GM19372 (cell line): ENCODE data around the gene IMPA2.

Experiments used
- ATAC-seq: cut with Tn5 transposase; IDR thresholded peaks from one replicate; pipeline ENCODE4 v1.9.1; 2021; ENCODE audit warnings: mild to moderate bottlenecking, low read depth, moderate library complexity; ENCODE audit not compliant: unreplicated experiment

Gene IMPA2

DNA sequence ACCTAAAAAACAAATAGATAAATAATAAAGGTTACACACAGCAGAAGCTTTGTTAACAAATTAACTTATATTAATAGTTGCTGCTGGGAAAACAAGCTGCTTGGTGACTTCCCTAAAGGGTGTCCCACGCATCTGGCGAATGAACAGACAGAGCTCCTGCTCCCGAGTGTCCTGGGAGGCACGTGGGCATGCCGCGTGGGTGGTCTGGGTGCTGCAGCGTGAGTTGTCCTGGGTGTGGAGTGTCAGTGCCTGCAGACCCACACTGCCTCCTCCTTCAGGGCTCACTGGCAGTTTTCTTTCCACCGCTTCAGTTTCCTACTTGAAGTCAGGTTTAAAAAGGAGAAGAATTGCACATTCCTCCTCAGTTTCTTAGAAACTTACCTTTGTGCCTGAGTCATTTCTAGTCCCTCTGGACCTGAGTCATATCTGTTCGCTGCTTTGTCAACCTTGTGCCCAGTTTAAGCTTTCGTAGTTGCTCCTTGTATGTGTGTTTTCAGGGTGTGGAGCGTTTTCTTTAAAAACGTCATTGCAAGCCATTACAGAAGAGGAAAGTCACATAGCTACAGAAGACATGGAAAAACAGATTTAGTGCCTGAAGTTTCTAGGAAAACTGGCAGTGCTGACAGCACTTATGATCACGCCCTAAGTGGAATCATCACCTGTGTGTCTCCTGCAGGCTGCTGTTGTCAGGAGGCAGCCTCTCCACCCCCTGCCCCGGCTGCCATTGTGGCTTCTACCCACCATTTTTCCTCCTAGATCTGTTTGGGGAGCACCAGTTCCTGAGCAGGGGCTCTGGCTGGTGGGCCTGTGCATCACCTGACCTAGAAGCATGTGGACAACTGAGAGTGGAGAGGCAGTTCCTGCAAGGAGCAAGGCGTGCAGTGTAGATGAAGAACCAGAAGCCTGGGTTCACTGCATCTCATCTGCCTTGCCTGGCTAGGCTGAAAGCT lies 24.5 kb downstream of the IMPA2 start:
- ATAC-seq = no peak

DNA sequence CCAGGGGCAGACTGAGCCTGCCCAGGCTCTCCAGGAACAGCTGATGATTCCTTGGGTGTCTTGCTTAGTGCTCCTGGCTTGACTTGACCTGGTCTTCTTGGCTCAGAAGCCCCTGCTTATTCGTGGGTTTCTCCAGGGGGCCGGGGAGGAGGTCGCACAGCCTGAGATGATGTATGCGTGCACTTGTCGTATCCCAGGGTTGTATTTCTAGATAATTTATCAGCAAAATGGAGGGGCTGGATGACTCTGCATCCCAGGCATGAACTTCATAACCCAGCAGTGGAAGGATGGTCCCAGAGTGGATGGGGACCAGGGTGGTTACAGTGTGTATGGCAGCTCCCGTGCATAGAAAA lies 25.2 kb downstream of the IMPA2 start:
- ATAC-seq = no peak

DNA sequence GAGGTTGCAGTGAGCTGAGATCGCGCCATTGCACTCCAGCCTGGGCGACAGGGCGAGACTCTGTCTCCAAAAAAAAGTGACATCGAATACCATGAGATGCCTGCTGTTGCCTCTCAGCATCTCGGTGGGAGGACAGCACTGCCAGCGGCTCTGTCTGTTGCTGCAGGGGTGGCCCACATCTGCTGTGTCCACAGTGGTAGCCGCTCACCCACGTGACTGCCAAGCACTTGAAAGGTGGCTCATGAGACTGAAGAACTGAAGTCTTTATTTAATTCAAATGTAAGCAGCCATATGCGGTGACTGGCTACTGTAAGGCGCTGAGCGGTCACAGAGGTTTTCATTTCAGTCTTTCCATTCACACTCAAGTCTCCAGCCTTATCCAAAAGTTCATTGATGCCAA lies 25.8 kb downstream of the IMPA2 start:
- no peak for ATAC-seq

DNA sequence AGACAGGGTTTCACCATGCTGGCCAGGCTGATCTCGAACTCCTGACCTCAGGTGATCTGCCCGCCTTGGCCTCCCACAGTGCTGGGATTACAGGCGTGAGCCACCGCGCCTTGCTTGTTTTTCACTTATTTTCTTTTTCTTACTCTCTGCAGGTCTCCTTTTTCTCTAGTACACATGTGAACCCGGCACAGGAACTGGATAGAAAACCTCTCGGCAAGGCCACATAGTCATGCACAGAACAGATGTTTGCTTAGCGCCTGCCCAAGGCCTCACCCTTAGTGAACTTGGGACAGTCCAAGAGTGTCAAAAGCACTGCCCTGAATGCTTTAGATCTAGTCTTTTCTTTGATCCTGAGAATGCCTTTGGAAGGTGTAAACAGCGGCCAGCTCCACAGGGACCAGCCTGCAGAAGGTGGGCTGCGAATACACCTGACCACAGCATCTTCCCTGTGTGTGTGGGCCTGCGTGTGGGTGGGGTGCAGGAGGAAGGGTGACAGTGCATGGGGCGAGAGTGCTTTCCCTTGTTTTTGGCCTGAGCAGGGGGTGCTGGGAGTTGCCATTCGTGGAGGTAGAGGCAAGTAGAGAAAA lies 27.0 kb downstream of the IMPA2 start:
- no peak for ATAC-seq

DNA sequence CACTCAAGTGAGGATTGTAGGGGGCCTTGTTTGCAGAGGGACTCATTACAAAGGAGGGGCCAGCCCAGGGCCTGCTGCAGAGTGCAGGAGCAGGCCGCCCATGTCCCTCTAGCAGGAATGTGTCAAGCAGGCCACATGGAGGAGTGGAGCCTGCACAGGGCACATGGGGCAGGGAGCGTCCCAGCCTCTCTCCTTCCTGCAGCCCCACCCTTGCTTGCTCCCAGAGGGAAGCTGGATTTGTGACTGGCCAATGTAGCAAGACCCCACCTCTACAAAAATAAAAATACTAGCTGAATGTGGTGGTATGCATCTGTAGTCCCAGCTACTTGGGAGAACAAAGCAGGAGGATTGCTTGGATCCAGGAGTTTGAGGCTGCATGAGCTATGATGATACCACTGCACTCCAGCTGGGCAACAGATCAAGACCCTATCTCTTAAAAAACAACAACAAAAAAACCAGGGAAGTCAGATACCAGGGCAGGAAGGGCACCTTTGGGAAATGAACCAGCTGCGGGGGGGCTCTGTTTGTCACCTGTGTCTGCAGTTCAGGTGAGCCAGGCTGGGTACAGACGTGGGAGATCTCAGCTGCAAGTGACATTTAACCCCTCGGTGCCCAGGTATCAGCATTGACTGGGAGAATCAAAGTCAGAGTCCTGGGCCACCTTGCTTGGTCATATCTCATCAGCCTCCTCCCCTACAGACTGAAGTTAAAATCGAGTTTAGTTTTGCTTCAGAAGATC lies 27.7 kb downstream of the IMPA2 start:
- ATAC-seq = no peak

DNA sequence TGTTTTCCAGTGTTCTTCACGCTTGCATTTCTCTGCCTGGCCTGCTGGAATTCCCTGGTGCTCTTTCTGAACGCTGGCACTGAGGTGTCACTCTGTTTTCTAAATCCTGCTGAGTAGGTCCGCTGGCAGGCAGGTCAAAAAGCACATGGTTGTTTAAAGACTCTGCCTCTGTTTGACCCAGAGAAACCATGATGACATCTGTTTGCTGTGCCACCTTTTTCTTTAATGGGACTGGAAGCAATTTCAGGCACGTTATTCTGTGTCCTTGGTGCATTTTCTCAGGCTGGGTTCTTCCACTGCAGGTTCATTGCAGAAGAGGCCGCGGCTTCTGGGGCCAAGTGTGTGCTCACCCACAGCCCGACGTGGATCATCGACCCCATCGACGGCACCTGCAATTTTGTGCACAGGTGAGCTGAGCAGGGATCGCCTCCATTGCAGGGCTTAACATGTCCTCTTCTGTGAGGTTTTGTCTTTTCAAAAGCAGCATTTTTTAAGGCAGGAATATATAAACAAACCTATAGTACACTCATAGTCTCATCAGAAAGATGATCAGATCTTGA lies 28.4 kb downstream of the IMPA2 start:
- no peak for ATAC-seq

DNA sequence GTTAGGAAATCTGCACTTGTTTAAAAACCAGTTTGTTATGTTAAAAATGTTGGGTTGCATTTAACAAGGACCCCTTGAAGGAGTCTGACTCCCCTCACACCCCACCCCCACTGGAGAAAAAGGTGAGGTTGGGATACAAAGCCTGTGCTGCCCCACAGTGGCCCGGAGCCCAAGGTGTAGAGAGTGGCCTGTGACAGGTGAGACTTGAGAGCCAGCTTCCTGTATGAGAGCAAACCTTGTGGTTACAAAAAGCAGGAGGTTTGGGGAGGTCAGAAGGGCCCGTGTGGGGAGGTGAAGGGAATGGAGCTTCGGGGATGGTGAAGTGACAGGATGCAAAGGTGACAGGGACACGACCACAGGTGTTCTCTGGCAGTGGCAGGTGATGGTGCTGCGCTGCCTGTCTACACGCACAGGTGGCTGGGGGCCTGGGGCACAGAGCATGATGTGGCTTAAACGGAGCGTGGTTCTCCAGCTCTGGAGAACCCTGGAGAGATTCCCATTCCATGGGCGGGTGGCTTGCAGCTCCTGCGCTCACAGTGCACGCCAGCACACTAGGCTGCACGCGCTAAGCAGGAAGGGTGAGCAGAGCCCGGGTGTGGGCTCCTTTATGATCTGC lies 29.0 kb downstream of the IMPA2 start:
- ATAC-seq = no peak

DNA sequence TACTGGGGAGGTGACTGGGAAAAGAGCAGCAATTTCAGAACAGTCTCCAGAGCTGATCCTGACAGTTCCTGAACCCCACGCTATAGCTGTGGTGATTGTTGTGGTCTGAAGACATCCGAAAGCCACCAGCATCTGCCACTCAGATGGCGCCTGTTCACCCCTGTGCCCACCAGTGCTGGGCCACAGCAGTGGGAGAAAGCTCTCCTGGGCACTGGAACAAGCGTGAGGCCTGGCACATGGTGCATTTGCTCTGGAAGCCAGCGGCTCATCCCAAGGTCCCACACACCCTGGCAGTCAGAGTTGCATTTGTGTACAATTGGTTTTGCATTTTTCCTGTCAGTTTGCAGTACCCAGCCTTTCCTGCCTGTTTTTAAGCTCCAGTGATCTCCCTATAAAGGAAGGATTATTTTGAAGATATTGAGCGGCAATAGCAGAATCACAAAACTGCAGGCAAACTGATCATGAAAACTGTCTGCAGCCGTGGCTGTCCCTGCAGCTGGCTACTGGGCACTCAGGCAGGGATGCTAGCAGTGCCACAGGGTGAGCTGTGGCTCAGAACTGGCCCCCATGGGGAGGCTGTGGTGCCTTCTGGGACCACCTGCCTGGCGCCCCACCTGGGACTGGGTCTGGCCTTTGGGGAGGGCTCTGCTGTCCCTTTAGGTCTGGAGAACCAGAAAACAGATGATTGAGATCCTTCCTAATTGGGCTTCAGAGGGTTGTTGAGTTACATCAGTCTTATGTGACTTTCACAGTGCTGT lies 30.1 kb downstream of the IMPA2 start:
- ATAC-seq = no peak

DNA sequence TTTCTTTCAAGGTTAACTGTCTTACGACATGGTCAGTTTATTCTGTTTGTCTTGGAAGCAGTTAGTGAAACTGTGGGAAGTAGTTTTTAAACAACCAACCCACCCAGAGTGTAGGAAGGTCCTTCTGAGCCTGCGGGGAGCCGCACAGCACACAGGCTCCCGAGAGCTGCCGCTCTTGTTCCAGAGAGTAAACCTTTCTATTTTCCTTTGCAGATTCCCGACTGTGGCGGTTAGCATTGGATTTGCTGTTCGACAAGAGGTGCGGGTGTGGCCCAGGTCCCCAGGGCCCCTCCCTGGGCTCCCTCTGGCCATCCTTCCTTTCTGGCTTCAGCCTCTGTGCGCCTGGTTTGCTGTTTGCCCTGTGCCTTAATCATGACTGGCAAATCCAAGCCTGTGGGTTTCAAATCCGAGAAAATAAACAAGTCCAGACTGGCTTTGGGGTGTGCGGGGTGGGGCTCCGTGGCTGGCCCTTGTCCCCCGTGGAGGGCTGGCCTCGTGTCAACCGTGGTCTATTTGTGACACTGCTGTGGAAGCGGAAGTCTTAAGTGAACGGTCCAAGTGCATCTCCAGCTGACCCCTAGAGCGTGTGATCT lies 30.7 kb downstream of the IMPA2 start:
- no peak for ATAC-seq

DNA sequence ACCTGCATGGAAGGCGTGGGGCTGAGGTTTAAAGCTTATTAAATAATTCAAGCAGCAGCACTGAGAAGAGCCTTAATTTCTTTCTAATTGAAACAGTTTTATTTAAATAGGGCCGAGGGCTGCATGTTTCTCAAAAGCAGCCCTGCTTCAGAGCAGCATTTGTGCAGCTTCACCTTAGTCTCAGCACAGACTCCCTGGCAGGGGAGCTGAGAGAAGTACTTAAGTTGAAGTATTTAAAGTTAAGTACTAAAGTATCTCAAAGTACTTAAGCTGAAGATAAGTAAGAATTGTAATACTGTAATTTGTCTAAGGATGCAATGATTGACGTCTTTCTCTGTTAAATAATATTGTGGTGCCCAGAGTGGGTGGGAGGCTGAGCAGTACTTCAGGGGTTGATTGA lies 31.4 kb downstream of the IMPA2 start:
- ATAC-seq = no peak

DNA sequence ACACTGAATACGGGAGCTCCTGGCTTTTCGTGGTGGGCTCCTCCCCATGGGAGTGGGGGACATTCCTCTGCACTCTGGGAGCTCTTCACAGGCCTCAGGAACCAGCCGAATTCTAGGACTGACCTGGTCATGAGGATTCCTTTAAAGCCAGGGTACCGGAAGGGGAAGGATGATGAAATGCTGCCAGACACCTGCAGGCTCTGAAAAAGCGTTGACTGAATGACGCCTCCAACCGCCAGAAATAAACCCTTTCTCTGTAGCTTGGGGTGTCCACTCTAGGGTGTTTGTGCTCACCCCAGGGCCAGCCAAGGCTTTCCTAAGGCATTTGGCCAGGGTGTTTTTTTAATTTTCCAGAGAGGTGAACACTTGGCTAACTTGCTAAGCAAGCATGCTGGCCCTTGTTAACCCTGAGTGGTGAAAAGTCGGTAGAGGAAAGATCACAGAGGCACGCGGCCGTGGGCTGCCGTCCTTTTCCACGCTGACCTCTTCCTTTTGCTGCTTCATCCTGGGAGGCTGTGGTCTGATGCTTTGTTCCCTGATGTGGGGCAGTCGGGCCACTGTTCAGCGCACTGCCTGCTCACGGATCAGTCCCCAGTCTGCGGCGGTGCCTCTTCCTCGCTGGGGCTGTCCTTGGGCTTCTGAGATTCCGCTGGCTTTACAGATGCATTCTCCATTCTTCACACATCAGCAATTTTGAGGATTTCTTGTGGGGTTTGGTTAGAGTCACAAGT lies 32.0 kb downstream of the IMPA2 start:
- no peak for ATAC-seq

DNA sequence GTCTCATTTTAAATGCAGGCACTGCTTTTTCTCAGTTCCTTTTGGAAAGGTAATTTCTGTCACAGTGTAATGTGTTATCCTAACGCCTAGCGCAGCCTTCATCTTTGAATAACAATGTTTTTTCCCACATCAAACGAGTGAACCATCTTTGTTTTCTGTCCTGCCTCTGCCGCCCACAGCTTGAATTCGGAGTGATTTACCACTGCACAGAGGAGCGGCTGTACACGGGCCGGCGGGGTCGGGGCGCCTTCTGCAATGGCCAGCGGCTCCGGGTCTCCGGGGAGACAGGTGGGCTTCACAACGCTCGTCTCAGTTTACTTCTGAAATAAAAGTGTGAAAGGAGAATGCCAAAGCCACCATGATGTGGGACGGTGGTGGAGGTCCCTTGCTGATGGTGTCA lies 32.8 kb downstream of the IMPA2 start:
- no peak for ATAC-seq

DNA sequence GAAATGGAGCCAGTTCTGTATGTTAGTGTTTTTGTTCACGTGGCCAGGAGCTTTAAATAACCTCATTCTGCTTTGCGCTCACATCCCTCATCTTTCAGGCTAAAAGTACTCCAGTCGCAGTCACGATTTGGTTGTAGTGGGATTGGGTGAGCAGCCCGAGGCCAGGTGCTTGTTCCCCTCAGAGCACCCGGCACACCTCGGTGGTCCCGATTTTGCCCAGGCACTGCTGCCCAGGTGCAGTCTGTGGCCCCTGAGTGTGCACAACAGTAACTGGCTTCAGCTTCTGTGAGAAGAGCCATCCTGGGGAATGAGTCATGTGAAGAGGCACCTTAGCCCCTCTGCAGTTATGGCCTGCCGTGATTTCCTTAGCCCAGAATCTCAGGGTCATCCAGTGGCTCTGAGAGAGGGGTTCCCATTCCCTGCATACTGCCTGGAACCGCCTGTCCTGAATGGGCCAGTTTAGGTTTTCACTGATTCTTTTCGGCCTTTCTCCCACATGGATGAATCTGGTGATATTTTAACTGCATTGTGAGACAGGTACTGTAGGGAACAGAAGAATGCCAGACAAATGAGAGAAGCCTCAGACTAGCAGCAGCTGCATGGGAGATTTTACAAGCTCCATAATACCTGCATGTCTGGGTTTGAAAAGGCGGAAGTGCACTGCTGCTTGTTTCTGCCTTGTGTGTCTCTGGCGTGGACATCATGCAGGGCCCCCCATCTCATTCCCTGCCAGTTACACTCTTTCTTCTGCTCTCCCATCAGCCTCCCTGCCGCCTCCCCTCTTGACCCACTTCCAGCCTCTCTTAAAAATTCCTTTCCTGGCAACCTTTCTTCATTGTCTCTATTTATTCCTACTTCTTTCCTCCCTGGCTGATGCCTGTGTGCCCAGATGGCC lies 33.5 kb downstream of the IMPA2 start:
- no peak for ATAC-seq

DNA sequence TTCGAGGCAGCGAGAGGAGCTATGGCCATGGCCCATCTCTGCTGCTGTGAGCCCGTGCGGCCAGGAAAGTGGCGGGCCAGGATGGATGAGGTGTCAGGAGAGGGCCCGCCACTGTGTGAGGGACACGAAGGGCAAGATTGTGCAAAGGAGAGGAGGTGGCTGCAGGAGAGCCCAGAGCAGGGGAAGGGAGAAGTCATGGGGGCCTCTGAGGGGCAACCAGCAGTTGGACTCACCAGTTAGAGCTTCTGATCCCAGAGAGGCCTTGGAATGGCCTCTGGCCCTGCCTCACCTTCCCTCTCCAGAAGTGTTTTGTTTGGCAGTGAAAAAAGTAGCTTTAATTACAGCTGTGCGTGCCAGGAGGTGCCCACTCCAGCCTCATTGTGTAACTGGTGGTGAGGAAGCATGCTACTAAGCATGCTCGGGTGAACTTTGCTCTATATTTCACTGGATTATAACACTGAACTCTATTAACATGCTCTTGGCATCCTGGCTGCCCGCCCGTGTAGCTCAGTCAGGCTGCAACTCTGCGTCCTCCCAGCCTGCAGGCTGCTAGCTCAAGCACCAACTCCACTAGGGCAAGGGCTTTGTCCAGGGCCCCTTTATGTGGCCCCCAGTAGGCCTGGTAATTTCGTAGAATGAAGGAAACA lies 34.2 kb downstream of the IMPA2 start:
- no peak for ATAC-seq

DNA sequence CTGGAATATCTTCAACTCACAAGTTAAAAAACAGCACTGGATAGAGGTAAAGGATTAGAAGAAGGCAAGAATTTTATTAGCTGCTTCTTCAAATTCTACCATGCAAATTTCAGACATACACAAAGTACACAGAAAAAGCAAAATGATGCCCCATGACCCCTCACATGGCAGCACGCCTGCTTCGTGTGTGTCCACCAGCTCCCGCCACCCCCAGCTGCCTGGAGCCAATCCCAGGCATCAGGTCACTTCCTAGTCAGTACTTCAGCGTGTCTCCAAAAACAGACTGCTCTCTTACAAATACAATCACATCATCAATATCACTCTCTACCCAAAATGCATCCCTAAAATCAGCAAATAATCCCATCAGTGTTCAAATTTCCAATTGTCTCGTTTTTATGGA lies 35.8 kb downstream of the IMPA2 start:
- no peak for ATAC-seq

DNA sequence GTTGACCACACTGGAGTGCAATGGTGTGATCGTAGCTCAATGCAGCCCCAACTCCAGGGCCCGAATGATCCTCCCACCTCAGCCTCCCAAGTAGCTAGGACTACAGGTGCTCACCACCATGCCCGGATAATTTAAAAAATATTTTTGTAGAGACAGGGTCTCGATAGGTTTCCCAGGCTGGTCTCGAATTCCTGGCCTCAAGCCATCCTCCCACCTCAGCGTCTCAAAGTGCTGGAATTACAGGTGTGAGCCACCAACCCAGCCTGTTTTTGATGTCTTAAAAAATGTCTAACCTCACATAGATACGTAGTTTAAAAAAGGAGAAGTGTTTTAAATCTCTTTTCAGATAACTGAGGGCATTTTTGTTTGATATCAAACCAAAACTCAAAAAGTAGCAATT lies 37.6 kb downstream of the IMPA2 start:
- ATAC-seq = no peak

DNA sequence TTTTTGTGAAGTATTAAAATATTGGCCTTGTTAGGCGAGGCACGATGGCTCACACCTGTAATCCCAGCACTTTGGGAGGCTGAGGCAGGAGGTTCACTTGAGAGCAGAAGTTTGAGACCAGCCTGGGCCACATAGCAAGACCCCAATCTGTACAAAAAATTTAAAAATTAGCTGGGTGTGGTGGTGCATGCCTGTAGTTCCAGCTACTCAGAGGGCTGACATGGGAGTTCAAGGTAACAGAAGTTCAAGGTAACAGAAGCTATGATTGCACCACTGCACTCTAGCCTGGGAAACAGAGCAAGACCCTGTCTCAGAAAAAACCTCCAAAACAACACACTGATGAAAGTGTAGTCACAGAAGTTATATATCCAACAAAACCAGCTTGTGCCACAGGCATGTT lies 39.8 kb downstream of the IMPA2 start:
- no peak for ATAC-seq

DNA sequence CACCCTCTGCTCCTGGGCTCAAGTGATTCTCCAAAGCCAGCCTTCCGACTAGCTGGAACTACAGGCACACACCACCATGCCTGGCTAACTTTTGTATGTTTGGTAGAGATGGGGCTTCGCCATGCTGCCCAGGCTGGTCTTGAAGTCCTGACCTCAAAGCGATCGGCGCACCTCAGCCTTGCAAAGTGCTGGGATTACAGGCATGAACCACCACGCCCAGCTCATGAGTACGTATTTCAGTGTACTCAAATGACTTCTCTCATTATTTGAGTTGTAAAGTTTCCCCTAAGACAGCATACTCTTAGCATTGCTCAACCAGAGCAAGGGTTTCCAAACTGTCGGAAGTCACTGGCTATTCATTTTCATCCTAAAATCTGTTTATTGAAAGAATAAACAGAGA lies 40.3 kb downstream of the IMPA2 start:
- ATAC-seq = no peak
